GM11168 (cell line): ENCODE measurements around the gene XRCC3.

ENCODE experiments used
- in situ Hi-C: fragments of 300-500 bp; cut with MboI; formaldehyde crosslinking; loops from one replicate; pipeline ENCODE4 v1.12.0; 2022; ENCODE audit warnings: low sequenced_read_pairs; ENCODE audit not compliant: unreplicated experiment

The XRCC3 gene

DNA sequence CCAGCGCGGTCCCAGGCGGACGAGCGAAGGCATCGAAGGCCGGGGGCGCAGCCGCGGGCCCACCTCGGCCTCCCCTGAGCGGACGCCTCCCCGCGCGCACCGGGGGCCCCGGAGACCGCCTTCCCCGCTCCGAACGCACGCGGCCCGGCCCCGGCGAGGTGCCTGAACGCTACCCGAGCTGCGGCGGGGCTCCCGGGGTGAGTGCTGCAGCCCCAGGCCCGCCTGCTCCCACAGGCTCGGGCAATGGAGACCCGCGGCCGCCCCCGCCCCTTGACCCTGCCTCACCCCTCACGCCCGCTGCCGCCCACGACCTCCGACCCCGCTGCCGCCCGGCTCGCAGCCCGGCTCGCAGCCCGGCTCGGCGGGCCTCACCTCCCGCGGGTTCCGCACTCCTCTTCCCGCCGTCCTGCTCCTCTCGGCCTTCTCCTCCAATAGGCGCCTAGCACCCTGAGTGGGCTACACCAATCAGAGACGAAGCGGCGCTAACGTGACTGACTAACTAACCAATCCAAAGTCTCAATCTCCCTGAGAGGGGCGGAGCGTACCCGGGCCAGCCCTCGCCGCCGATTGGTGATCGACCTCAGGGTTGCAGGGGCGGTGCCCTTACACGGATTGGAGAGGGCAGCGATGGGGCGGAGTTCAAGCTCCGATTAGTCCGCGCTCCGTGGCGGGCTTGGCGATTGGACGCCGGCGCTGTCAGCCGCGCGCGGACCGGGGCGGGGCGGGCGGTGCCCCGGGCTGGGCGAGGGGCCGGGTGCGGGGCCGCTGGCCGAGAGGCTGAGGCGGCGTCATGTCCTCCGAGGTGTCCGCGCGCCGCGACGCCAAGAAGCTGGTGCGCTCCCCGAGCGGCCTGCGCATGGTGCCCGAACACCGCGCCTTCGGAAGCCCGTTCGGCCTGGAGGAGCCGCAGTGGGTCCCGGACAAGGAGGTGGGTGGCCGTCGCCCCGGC lies at the start of gene XRCC3, which contains the start of gene ZFYVE21:
TSS of gene XRCC3 (minus strand) at position 400 of the 949 bp plus-strand sequence. CDS start 4,364 bp downstream, outside the sequence.
TSS of gene ZFYVE21 (plus strand) at position 759 of the 949 bp plus-strand sequence. CDS start at position 791, 32 bp downstream.
- in situ Hi-C loops = no loop called here

DNA sequence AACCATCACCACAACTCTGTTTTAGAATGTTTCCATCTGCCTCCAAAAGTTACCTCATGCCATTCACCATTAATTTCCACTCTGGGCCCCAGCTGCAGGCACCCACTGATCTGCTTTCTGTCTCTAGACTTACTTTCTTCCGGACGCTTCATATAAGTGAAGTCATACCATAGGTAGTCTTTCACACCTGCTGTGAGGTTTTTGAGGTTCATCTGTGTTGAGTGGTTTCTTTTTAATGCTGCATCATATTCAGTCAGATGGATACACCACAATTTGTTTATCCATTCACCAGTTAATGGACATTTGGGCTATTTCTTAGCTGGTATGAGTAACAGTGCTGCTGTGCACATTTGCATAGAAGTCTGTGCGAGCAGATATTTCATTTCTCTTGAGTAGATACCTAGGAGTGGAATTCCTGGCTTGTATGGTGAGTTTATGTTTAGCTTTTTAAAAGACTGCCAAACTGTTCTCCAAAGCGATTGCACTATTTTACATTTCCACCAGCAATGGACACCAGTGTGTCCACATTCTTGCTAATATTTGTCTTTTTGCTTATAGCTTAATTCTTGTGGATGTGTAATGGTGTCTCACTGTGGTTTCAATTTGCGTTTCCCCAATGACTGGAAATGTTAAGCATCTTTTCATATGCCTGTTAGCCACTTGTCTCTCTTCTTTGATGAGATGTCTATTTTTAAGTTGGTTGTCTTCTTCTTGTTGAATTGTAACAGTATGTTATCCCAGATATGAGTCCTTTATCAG lies 48.7 kb upstream of the XRCC3 start:
- in situ Hi-C loops = no loop called here

DNA sequence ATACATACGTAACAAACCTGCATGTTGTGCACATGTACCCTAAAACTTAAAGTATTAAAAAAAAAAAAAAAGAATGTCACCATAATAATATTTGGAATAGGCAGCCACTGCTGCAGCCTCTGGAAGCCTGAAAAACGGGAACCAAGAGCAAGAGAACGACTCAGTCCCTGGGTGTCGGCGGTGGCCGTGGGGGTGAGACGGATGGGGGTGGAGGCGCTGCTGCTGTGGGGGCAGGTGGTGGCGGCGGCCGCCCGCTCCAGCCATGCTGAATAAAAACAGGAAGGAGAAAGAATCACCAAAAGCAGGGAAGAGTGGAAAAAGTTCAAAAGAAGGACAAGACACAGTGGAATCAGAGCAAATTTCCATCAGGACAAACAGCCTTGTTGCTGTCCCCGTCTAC lies 47.3 kb upstream of the XRCC3 start:
- in situ Hi-C loops = no loop called here

DNA sequence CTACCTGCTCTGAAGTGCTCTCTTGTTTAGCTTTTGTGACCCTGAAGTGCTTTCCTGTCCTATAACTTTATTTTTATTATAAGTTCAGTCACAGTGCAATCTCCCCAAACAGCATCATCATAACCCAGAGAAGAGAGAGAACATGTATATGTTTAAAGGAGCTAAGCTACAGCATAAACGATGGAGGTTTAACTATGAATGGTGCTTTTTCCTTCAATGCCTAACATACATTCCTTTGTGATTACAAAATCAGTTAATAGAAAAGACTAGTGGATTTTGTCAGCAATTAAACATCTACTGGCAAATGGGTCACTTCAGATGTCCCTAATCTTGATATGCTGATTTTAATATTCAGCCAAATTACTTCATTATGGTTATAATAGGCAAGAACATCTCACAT lies 46.8 kb upstream of the XRCC3 start:
- in situ Hi-C loops = no loop called here

GRCh38 chr14:103758059-103758776 lies 43.0 kb upstream of the XRCC3 start:
- in situ Hi-C loops = no loop called here

- in situ Hi-C loops = no loop called here
Measured at GRCh38 chr14:103755060-103755459, 39.8 kb upstream of the XRCC3 start.

GRCh38 chr14:103753774-103754173 lies 38.5 kb upstream of the XRCC3 start:
- in situ Hi-C loops = no loop called here

DNA sequence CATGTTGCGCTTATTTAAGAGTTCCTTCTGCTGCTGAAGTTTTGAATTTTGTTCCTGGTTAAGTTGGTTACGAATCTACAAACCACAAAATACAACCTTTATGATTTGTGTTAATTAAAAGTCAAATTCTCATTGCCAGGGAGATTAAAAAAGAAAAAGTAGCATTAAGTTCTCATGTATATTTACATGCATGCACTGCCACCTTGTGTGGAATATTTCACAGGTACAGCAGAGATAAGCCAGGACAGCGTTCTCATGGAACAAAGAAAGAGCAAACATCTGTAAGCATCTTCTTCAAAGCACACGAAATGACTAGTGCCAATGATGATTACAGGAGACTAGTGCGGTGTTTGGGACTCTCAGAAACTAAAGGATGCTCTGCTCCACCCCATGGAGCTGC lies 34.6 kb upstream of the XRCC3 start:
- in situ Hi-C loops = no loop called here

GRCh38 chr14:103749452-103749851 lies 34.2 kb upstream of the XRCC3 start:
- in situ Hi-C loops = no loop called here

- in situ Hi-C loops = no loop called here
Measured at GRCh38 chr14:103748534-103748857, 33.2 kb upstream of the XRCC3 start.

DNA sequence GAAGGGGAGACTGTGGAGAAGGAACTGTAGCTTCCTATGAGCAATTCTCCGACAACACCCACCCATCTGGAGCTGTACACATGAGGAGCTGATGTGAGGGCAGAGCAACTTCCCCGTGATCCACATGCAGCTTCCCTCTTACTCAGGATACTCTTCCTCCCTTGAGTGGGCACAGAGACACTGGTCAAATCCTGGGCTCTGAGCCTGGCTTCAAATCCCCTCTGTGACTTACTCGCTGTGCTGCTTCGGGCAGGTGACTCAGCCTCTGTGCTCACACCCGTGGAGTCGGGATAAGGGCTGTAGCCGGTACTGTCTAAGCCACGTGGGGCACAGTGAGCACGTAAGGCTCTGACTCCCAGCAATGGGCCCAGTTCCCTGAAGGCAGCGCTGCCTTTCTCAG lies 31.4 kb upstream of the XRCC3 start:
- in situ Hi-C loops = no loop called here

DNA sequence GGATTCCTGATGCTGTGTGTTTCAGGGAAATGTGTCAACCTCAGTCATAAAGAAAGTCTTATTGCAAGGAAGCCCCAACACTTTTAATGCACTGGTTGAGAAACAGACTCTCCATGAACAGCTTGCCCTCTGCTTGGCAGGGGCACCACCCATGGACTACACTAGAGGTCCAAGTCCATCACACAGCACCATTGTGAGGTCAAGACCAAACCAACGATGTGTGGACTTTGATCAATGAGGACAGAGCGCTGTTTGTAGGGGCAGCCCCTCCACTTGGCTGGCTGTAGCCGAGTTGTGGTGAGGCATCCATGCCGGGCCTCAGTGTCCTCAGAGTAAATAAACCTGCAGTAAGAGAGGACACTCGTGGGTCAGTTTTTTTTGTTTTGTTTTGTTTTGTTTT lies 30.2 kb upstream of the XRCC3 start:
- in situ Hi-C loops = no loop called here

DNA sequence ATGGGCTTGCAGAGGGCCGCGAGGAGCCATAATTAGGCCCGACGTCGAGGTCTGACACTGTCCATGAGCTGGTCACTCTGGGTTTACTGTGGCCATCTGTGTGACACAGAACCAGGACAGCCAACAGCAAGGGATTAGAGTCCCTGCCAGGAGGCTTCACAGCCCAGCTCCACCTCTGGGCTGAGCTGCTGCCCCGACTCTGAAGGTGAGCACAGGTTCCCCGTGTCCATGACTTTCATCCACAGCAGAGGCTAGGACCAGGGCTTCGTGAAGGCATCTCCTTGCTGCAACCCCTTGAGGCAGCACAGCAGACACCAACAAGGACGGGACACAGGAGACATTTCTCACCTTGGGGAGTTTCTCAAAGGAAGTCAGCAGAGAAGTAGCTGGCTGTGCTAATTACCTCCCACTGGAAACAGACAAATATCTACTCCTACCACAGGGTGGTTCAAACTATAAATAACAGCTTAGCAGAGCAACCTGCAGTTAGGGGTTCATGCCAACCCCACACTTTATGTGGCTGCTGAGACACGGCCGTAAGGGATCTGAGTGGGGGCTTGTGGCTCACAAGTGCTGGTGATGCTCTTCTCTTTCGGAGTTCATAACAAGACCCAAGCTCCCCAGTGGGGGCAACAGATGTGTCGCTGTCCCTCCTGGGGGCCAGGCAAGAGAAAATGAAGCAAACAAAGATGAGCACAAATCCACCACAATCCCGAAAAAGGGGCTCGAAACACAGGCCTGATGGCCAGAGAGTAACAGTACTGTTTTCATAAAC lies 29.6 kb upstream of the XRCC3 start:
- in situ Hi-C loops = no loop called here

GRCh38 chr14:103743691-103744090 lies 28.4 kb upstream of the XRCC3 start:
- in situ Hi-C loops = no loop called here

GRCh38 chr14:103742499-103743255 lies 27.4 kb upstream of the XRCC3 start:
- in situ Hi-C loops = no loop called here

GRCh38 chr14:103741876-103742275 lies 26.6 kb upstream of the XRCC3 start:
- in situ Hi-C loops = no loop called here

DNA sequence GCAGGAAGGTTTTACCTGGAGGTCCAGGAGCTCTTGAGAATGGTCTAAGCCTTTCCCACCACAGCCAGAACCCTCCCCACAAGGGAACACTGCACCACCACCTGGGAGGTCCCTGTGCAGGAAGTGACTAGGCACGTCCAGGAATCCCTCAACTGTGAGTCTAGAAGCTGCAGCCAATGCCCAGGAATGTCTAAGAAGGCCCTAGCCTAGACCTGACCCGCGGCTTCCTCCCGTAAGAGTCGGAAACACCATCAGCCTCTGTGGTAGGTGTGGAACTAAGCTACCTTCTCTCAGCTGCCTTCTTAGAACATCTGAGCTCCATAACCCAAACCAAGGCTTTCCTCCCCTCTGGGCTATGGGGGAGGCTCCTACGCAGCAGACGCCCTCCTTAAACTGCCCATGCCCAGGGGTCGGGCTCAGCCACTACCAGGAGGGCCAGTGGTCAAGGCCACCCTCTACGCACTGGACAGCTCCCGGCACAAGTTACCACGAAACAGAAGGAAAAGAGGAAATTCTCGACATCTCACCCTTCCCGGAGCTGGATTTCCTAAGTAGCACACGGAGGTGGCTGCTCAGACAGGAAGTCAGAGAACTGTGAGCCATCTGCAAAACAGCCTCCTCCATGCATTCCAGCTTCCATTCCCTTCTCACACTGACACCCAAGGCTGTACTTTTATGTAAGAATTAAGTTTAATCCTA lies 25.9 kb upstream of the XRCC3 start:
- in situ Hi-C loops = no loop called here

- in situ Hi-C loops = no loop called here
Measured at GRCh38 chr14:103739793-103740501, 24.7 kb upstream of the XRCC3 start.
